Endothelial cell (in vitro differentiated cells): ENCODE results near the gene NOTCH1. TPM values are rescaled to one million over a fixed set of nuclear protein-coding genes. Genes with fewer than 3 reads are reported as not detected.

ENCODE experiments used
- DNase-seq: peaks from one replicate; pipeline ENCODE4 v3.0.0; 2021; ENCODE audit warnings: low spot score
- H3K27ac Mint-ChIP-seq: one replicate; pipeline ENCODE4 v1.8.0; 2021; ENCODE audit warnings: mixed read lengths, inconsistent platforms; ENCODE audit not compliant: unreplicated experiment
- H3K27me3 Mint-ChIP-seq: one replicate; pipeline ENCODE4 v1.8.0; 2021; ENCODE audit warnings: mild to moderate bottlenecking, moderate library complexity, mixed read lengths, inconsistent platforms; ENCODE audit not compliant: unreplicated experiment
- H3K36me3 Mint-ChIP-seq: one replicate; pipeline ENCODE4 v1.8.0; 2021; ENCODE audit warnings: mild to moderate bottlenecking, low read depth, mixed read lengths, inconsistent platforms; ENCODE audit not compliant: unreplicated experiment
- H3K4me1 Mint-ChIP-seq: one replicate; pipeline ENCODE4 v1.8.0; 2021; ENCODE audit warnings: mild to moderate bottlenecking, mixed read lengths, inconsistent platforms; ENCODE audit not compliant: unreplicated experiment
- H3K4me3 Mint-ChIP-seq: one replicate; pipeline ENCODE4 v1.8.0; 2021; ENCODE audit warnings: mild to moderate bottlenecking, mixed read lengths, inconsistent platforms; ENCODE audit not compliant: unreplicated experiment
- H3K9me3 Mint-ChIP-seq: one replicate; pipeline ENCODE4 v1.8.0; 2021; ENCODE audit warnings: mixed read lengths, inconsistent platforms; ENCODE audit not compliant: unreplicated experiment
- total RNA-seq: library from RNA; stranded (reverse); fragmentation: NEBNext Ultra II Directional; extraction: Animal tissue kit (Norgen Biotek cat#: 25700); gene quantifications from one replicate; pipeline ENCODE4 v1.2.1, GENCODE V29; 2021; ENCODE audit not compliant: unreplicated experiment
- TF ChIP-seq, protein P1 (sequence below): fragments of 200-600 bp; sonication (generic); IDR thresholded peaks from one replicate; pipeline ENCODE4 v1.5.0; 2021; ENCODE audit warnings: antibody characterized with exemption; ENCODE audit not compliant: unreplicated experiment

Gene NOTCH1
- total RNA-seq, 1 donor from 2014 or later = 312 TPM

DNA sequence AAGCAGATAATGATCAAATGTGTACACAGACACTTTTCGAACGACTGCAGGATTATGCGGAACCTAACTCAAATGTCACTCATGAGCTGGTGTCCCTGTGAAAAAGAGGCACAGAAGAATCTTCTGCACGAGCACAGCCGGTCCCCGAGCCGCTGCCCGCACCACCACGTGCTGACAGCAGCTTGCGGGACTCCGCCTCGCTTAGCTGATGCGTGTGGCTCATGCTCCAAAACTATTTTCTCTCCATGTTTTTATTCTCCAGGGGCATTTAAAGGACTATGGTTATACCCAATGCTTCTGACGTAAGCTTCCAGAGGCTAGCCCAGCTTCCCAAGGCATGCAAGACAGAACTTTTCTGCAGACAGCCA, 72.5 kb downstream of the NOTCH1 start:
- H3K36me3 Mint-ChIP-seq = peaks cover 36% of the 10 kb centered on the region
- DNase-seq = no peak
- H3K9me3 Mint-ChIP-seq = no peaks in the 10 kb centered on the region
- TF ChIP-seq, protein P1, sequence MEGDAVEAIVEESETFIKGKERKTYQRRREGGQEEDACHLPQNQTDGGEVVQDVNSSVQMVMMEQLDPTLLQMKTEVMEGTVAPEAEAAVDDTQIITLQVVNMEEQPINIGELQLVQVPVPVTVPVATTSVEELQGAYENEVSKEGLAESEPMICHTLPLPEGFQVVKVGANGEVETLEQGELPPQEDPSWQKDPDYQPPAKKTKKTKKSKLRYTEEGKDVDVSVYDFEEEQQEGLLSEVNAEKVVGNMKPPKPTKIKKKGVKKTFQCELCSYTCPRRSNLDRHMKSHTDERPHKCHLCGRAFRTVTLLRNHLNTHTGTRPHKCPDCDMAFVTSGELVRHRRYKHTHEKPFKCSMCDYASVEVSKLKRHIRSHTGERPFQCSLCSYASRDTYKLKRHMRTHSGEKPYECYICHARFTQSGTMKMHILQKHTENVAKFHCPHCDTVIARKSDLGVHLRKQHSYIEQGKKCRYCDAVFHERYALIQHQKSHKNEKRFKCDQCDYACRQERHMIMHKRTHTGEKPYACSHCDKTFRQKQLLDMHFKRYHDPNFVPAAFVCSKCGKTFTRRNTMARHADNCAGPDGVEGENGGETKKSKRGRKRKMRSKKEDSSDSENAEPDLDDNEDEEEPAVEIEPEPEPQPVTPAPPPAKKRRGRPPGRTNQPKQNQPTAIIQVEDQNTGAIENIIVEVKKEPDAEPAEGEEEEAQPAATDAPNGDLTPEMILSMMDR = no peak
- H3K4me1 Mint-ChIP-seq = no peaks in the 10 kb centered on the region
- peak overlapping the region; percentile 51 for H3K4me3 Mint-ChIP-seq
- H3K27me3 Mint-ChIP-seq = no peaks in the 10 kb centered on the region
- no peak overlapping the region for H3K27ac Mint-ChIP-seq

GRCh38 chr9:136472640-136473353, 73.1 kb downstream of the NOTCH1 start:
- H3K36me3 Mint-ChIP-seq = peaks cover 34% of the 10 kb centered on the region
- H3K4me1 Mint-ChIP-seq = no peaks in the 10 kb centered on the region
- no peak overlapping the region for H3K27ac Mint-ChIP-seq
- H3K9me3 Mint-ChIP-seq = no peaks in the 10 kb centered on the region
- no peak overlapping the region for H3K4me3 Mint-ChIP-seq
- TF ChIP-seq, protein P1 = no peak
- H3K27me3 Mint-ChIP-seq = no peaks in the 10 kb centered on the region
- no peak for DNase-seq

DNA sequence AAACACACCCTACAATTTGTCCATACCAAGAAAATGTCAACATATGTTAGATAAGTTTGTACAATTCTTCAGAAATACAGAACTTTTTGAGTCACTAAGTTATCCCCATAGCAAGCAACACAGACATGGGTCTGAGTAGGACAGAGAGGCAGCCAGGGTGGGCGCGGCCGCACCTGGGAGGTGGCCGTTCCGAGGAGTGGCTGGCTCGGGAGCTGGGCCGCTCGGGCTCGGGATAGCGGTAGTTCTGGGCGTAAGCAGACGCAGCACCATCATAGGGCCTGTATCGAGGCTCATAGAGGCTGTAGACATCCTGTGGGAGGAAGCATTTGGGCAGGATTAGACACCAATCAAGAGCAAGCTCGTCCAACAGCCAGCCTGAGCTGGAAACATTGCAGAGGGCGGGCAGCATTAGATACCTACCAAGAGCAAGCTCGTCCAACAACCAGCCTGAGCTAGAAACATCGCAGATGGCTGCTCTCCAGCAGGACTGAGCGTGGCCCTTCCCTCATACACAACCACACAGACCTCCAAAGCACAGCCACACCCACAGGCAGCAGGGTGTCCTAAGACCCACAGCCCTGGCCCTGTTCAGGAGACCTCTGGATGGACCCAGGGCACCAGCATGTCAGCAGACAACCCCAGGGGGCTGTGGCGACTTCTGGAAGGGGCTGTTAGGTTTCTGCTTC, 73.9 kb downstream of the NOTCH1 start:
- peaks cover 30% of the 10 kb centered on the region for H3K36me3 Mint-ChIP-seq
- H3K27me3 Mint-ChIP-seq = no peaks in the 10 kb centered on the region
- no peaks in the 10 kb centered on the region for H3K9me3 Mint-ChIP-seq
- H3K4me3 Mint-ChIP-seq = no peak overlapping the region
- TF ChIP-seq, protein P1 = no peak
- H3K27ac Mint-ChIP-seq = no peak overlapping the region
- no peak for DNase-seq
- no peaks in the 10 kb centered on the region for H3K4me1 Mint-ChIP-seq

- H3K27me3 Mint-ChIP-seq = no peaks in the 10 kb centered on the region
- TF ChIP-seq, protein P1 = no peak
- H3K4me3 Mint-ChIP-seq = peak overlapping the region; percentile 59
- no peaks in the 10 kb centered on the region for H3K9me3 Mint-ChIP-seq
- H3K36me3 Mint-ChIP-seq = peaks cover 35% of the 10 kb centered on the region
- no peak for DNase-seq
- no peak overlapping the region for H3K27ac Mint-ChIP-seq
- H3K4me1 Mint-ChIP-seq = no peaks in the 10 kb centered on the region
Measured at GRCh38 chr9:136470792-136471469, 74.9 kb downstream of the NOTCH1 start.

- peaks cover 32% of the 10 kb centered on the region for H3K36me3 Mint-ChIP-seq
- TF ChIP-seq, protein P1 = no peak
- DNase-seq = no peak
- H3K4me1 Mint-ChIP-seq = no peaks in the 10 kb centered on the region
- H3K4me3 Mint-ChIP-seq = no peak overlapping the region
- H3K27me3 Mint-ChIP-seq = no peaks in the 10 kb centered on the region
- no peak overlapping the region for H3K27ac Mint-ChIP-seq
- no peaks in the 10 kb centered on the region for H3K9me3 Mint-ChIP-seq
Measured at GRCh38 chr9:136470356-136470755, 75.5 kb downstream of the NOTCH1 start.
